GM19328 (cell line): ENCODE results near the gene OSBPL9.
"Not testable (repeated sequence)": the region's sequence is repeated elsewhere in the genome, so short reads cannot be mapped to it uniquely, and the experiment has no call there.

ENCODE experiments used
- ATAC-seq: cut with Tn5 transposase; IDR thresholded peaks from one replicate; pipeline ENCODE4 v1.9.1; 2021; ENCODE audit warnings: mild to moderate bottlenecking, moderate library complexity; ENCODE audit not compliant: unreplicated experiment

OSBPL9 gene

GRCh38 chr1:51663721-51664120 lies 46.8 kb downstream of the OSBPL9 start:
- ATAC-seq, result no peak

- ATAC-seq, result no peak
Observed at GRCh38 chr1:51664421-51665240, 47.7 kb downstream of the OSBPL9 start.

- no peak for ATAC-seq
Observed at GRCh38 chr1:51666478-51666877, 49.6 kb downstream of the OSBPL9 start.

DNA sequence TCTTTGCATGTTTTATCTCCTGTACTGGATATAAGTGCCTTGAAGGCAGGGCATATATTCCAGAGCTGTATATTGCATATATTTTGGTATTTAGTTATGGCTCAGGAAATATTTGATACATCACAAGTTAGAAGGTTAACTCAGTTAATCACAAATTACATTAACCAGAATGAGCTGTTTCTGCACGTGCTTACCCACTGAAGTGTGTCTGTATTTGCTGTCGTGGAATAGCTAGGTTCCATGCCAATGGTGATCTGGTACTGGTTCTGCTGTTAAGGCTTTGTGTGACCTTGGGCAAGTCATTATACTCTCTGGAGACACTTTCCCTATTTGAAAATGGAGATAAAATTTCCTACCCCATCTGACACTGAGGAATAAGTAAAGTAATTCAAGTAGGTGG lies 50.7 kb downstream of the OSBPL9 start:
- no peak for ATAC-seq

DNA sequence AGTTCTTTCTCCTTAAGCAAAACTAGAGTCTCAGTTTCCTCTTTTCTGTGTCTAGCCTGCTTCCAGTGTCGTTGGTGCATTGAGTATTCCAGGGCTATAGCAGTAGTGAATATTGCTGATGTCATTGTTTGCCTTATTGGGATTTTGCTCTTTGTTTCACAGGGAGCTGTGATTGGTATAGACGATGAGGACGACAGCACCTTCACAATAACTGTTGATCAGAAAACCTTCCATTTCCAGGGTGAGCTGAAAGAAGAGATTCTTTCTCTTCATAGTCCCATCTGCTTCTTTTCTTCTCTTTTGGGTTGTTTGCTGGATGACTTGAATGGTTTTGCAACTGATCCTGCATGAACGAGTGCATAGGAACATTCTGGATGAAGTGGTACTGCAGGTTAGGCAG lies 52.4 kb downstream of the OSBPL9 start:
- ATAC-seq, result no peak

GRCh38 chr1:51669816-51670215 lies 52.9 kb downstream of the OSBPL9 start:
- no peak for ATAC-seq

DNA sequence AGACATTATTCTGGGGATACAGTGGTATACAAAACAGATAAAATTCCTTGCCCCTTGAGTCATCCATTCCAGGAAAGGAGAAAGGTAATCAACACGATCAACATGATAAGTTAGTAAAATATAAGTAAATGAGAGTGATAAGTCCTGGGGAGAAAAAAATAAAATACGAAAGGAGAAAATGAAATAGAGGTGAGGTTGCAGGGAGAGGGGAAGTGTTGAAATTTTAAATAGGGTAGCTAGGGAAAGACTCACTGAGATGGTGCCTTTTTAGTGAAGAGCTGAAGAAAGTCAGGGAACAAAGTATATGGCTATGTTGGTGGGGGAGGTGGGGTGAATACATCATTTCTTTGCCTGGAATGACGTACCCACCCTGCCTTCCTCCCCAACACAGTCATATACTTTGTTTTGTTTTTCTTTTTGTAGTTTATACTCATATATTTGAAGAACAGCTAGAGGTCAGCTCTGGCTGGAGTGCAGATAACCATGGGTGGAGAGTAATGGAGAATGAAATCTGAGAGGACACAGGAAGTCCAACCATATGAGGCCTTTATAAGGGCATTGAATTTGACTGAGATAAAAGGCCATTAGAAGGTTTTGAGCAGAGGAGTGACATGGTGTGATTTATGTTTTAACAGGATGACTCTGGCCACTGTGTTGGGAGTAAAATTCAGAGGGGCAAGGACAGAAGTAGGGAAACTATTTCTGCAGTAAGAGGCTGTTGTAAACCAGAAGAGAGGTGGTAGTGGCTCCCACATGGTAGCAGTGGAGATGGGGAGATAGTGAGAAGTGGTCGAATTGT lies 54.8 kb downstream of the OSBPL9 start:
- ATAC-seq, result no peak

- no peak for ATAC-seq
Observed at GRCh38 chr1:51673279-51673678, 56.4 kb downstream of the OSBPL9 start.

GRCh38 chr1:51675177-51675780 lies 58.4 kb downstream of the OSBPL9 start:
- ATAC-seq, result no peak

- ATAC-seq, result no peak
Observed at GRCh38 chr1:51679435-51679834, 62.5 kb downstream of the OSBPL9 start.

GRCh38 chr1:51684776-51685175 lies 67.9 kb downstream of the OSBPL9 start:
- ATAC-seq, result no peak

- no peak for ATAC-seq
Observed at GRCh38 chr1:51686450-51686849, 69.6 kb downstream of the OSBPL9 start.

GRCh38 chr1:51689075-51689440 lies 72.2 kb downstream of the OSBPL9 start:
- no peak for ATAC-seq

- ATAC-seq, result no peak
Observed at GRCh38 chr1:51689643-51690042, 72.8 kb downstream of the OSBPL9 start.

GRCh38 chr1:51690285-51690961 lies 73.5 kb downstream of the OSBPL9 start:
- no peak for ATAC-seq

GRCh38 chr1:51691920-51692319 lies 75.0 kb downstream of the OSBPL9 start:
- ATAC-seq, result no peak

- ATAC-seq, result no peak
Observed at GRCh38 chr1:51693419-51694155, 76.7 kb downstream of the OSBPL9 start.

- no peak for ATAC-seq
Observed at GRCh38 chr1:51697166-51697565, 80.3 kb downstream of the OSBPL9 start.

GRCh38 chr1:51699391-51699790 lies 82.5 kb downstream of the OSBPL9 start:
- ATAC-seq, result no peak

DNA sequence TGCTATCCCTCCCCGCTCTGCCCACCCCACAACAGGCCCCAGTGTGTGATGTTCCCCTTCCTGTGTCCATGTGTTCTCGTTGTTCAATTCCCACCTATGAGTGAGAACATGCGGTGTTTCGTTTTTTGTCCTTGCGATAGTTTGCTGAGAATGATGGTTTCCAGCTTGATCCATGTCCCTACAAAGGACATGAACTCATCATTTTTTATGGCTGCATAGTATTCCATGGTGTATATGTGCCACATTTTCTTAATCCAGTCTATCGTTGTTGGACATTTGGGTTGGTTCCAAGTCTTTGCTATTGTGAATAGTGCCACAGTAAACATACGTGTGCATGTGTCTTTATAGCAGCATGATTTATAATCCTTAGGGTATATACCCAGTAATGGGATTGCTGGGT lies 84.9 kb downstream of the OSBPL9 start:
- ATAC-seq, result not testable (repeated sequence)

DNA sequence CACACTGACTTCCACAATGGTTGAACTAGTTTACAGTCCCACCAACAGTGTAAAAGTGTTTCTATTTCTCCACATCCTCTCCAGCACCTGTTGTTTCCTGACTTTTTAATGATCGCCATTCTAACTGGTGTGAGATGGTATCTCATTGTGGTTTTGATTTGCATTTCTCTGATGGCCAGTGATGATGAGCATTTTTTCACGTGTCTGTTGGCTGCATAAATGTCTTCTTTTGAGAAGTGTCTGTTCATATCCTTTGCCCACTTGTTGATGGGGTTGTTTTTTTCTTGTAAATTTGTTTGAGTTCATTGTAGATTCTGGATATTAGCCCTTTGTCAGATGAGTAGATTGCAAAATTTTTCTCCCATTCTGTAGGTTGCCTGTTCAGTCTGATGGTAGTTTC lies 85.3 kb downstream of the OSBPL9 start:
- ATAC-seq, result not testable (repeated sequence)
